Upper lobe of left lung (tissue), 4 donors: ENCODE data around the gene OR2W3.

Experiments used
- CTCF ChIP-seq, 6 experiments: fragments of 450-650 bp in 4 of 6; fragments of 200-600 bp in 2 of 6; sonication (generic) in 2 of 6; IDR thresholded peaks; one replicate each; pipeline ENCODE4 v1.5.1; 2016 to 2019; ENCODE audit warnings: antibody characterized with exemption in 6 of 6
- POLR2A ChIP-seq, 4 donors: fragments of 450-650 bp; IDR thresholded peaks; one replicate each; pipeline ENCODE4 v1.5.1; 2016 to 2017; ENCODE audit warnings: antibody characterized with exemption in 4 of 4, mild to moderate bottlenecking in 2 of 4

- TF ChIP-seq CTCF (IDR thresholded peaks at IDR 0.05) (no peak), POLR2A (IDR thresholded peaks at IDR 0.05) (no peak)
These were observed 10.5 kb upstream of the OR2W3 start for GRCh38 chr1:247884797-247885413.
